GM21447 (cell line): ENCODE data around the gene PIP4K2C.
A peak's percentile ranks its signal among the peaks of the same experiment; 100 is the strongest.

Source experiments
- ATAC-seq: cut with Tn5 transposase; IDR thresholded peaks from one replicate; pipeline ENCODE4 v1.9.1; 2021; ENCODE audit not compliant: unreplicated experiment

PIP4K2C gene

DNA sequence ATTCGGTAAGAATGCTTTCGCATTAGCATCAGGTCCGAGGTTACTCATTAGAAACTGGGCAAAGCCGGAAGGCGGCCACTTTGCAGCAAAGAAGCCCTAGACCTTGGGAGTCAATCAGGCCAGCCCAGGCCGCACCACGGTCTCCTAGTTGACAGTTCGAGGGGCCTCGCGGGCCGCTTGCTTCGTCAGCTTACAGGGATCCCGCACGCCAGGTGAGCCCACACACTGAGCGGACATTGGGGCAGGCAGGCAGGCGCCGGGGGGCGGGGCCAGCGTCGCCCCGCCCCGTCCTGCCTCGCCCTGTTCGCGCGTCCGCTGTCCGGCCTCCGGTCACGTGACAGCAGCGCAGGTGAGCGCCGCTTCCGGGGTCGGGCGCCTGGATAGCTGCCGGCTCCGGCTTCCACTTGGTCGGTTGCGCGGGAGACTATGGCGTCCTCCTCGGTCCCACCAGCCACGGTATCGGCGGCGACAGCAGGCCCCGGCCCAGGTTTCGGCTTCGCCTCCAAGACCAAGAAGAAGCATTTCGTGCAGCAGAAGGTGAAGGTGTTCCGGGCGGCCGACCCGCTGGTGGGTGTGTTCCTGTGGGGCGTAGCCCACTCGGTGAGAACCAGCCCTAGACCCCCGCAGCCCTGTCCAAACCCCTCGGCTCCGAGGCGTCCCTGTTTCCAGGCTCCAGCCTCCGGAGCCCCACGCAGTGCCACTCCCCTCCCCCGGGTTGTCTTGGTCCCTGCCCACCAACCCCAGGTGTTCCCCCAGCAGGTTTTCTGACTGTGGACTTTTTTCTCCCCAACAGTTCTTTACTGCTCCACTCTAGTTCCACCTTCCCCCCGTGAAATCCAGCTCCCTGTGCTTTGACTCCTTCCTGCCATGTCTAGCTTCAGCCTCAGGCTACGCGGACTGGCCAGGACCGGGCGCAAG, at the start of gene PIP4K2C:
Gene PIP4K2C (plus strand): TSS at position 329 of the 918 bp plus-strand sequence. CDS start 98 bp downstream, at position 427.
- ATAC-seq: peak; percentile 90

DNA sequence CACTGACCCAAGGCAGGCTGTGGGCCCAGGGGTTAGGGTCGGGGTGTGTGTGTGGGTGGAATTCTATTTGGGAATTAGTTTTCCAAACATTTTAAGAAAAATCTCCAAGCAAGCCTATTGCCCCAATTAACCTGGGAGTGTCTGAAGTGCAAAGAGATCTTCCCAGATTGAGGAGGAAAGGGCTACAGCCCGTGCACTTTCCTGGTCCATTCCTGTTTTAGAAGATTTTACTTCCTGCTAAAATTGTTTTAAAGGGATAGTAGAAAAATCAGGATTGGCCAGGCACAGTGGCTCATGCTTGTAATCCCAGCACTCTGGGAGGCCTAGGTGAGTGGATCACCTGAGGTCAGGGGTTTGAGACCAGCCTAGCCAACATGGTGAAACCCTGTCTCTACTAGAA, 49.3 kb upstream of the PIP4K2C start:
- no peak for ATAC-seq

DNA sequence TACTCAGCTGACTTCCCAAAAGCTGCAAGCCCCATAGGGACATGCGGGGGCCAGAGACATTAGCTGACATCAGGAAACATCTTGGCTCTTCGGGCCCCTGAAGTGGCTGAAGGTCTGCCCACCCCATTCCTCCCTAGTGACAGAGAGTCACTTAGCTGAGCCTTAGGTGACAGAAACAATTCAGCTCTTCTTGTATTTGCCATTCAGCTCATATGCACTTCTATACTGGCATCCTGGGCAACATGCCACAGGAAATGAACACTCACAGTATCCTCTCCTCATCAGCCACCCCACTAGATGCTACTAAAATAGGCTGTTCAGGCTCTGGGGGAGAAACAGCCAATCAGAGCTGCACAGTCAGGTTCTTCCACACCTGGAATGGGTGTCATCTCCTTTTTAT, 47.4 kb upstream of the PIP4K2C start:
- no peak for ATAC-seq

- ATAC-seq: no peak
Measured at GRCh38 chr12:57545809-57546437, 45.1 kb upstream of the PIP4K2C start.

GRCh38 chr12:57546438-57547287, 44.3 kb upstream of the PIP4K2C start, which contains the start of gene DCTN2:
Gene DCTN2, minus strand, starts transcription at chr12:57547192. Its CDS starts 129 bp downstream, at chr12:57547063.
- ATAC-seq: peak; percentile 98

DNA sequence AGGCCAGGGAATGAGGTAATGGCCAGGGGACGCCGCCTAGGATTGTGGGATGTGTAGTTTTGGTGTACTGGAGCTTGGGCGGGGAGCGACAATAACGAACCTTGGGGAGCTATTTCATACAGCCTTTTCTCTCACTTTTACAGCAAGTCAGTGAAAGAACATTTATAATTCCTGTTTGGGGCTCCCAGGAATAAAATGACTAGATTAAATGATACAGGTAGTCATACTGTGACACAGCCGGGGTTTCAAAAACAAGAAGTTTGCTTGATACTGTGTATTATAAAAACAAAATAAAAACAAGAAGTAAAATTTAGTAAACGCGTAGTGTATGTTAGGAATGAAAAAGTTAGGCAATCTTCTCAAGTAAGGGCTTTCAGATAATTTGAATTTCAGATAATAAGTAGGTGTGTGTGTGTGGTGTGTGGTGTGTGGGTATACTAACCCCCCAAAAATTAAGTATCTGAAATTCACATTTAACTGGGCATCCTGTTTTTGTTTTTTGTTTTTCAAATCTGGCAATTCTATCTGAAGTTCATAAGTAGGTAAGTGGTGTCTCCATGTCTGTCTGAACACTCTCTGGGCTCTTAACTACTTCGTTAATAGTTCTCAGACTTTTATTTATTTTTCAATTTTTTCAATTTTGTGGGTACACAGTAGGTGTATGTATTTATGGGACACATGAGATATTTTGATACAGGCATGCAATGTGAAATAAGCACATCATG, 43.5 kb upstream of the PIP4K2C start:
- ATAC-seq: no peak

DNA sequence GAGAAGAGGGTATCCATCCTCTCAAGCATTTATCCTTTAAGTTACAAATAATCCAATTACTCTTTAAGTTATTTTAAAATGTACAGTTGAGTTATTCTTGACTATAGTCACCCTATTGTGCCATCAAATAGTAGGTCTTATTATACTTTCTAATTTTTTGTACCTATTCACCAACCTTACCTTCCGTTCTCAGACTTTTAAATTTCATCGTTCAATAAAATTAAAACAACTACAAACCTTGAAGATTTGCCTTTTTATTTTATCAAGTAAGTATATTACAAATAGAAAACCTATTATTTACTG, 43.0 kb upstream of the PIP4K2C start:
- ATAC-seq: no peak

- no peak for ATAC-seq
Measured at GRCh38 chr12:57548488-57548887, 42.5 kb upstream of the PIP4K2C start.

- no peak for ATAC-seq
Measured at GRCh38 chr12:57549203-57549908, 41.6 kb upstream of the PIP4K2C start.

DNA sequence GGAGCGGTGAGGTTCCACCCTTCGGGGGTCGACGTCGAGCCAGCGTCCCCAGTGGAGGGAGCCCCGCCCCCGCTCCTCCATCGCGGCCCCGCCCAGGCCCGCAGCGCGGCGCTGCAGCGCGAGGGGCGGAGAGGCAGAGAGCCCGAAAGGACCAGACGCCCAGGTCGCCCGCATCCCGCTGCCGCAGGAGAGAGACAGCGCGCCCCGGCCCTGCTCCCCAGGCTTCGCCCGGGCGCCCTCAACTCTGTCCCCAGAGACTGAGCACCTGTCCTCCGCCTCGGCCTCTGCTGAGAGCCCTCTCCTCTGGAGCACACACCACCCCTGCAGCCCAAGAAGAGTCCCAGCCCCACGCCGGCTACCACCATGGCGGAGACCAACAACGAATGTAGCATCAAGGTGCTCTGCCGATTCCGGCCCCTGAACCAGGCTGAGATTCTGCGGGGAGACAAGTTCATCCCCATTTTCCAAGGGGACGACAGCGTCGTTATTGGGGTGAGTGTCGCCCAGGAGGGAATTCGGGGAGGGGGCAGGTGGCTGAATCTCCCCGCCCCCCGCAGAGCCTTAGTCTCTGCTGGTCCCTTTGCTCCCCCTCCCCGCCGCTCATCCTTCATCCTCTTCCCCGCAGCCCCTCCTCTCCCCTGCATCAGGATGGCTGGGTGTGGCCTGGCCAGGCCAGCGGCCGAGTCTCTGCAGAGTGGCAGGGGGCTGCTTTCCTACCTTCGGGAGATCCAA, 40.9 kb upstream of the PIP4K2C start, which contains the start of gene KIF5A:
Gene KIF5A (plus strand): TSS at position 136 of the 732 bp plus-strand sequence. CDS start 228 bp downstream, at position 364.
- no peak for ATAC-seq

DNA sequence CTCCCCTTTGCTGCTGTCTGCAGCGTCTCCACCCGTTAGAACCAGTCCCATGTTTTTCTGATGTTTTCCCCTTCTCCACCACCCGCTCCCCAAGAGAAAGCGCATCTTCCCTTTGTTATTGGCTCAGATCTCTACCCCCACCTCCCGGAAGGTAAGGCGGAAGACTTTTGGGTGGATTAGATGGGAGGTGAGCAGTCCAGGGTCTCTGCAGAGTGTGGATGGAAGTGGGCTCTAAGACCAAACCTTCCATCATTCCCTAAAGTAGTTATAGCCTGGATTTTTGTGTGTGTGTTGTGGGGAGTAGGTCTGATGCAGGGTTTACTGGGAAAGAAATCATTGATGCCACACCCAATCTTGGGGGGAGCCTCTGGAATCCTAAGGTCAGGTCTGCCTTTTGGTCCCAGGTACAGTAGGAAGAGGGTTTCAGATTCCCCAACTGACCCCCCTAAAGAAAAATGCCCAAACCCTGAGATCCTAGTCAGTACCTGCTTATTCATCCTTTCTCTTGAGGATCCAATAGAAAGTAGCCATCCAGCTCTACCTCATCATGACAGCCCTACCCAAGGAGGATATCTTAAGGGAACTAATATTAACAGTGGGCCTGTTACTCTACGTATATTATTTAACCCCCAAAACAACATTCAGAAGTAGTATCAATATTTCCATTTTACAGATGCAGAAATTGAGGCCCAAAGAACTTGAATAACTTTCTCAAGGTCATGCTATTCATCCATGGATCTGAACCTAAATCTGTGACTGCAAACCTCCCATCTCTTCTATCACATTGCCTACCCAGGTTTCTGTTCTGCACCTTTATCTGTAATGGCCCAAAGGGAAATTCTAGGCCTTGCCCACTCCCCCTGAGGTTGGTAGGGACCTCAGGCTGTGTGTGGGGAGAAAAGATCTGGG, 40.1 kb upstream of the PIP4K2C start:
- ATAC-seq: no peak

- no peak for ATAC-seq
Measured at GRCh38 chr12:57551637-57552305, 39.2 kb upstream of the PIP4K2C start.

DNA sequence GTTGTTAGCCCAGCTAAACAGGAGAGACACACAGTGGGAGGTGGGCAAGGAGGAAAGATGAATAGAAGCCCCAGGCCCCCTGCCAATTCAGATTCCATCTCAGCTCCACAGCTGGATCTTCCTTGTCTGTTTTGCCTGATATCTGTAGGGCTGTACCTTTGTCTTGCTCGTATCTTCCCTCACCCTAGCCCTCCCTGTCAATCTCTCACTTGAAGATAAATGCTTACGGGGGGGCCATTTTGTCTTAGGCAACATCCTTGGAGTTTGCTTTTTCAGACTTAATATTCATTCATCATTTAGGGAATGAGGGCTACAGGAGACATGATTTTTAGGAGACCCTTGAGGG, 38.7 kb upstream of the PIP4K2C start:
- ATAC-seq: no peak

- ATAC-seq: no peak
Measured at GRCh38 chr12:57552835-57553313, 38.1 kb upstream of the PIP4K2C start.

GRCh38 chr12:57553343-57554202, 37.4 kb upstream of the PIP4K2C start:
- no peak for ATAC-seq

DNA sequence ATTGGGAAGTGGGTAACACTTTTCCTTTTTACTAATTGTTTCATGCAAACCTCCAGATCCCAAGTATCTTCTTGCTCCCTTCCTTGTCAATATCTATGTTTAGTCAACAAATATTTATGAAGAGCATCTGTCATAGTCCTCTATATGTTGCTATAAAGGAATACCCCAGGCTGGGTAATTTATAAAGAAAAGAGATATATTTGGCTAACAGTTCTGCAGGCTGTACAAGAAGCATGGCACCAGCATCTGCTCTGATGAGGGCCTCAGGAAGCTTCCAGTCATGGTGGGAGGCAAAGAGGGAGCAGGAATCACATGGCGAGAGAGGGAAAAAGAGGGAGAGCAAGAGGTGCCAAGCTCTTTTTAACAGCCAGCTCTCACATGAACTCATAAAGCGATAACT, 36.5 kb upstream of the PIP4K2C start:
- no peak for ATAC-seq

DNA sequence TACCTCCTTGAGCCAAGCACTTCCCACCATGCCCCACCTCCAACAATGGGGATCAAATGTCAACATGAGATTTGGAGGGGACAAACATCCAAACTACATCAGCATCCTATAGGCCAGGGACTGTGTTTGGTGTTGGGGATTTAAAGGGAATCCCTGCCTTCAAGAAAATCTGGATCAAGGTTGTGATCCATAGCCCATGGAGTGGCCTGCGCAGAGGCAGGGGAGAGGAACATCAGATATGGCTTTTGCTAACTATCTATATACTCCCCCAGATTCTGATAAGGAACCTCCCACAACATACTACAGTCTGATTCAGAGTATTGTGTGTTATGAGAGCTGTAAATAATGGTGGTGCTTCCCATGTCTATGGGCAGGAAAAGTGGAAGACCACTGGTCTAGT, 36.1 kb upstream of the PIP4K2C start:
- no peak for ATAC-seq
